IPS-18c (cell line): ENCODE results near the gene TOR2A.
A peak's percentile ranks its signal among the peaks of the same experiment; 100 is the strongest.
"Not testable (repeated sequence)": the region's sequence is repeated elsewhere in the genome, so short reads cannot be mapped to it uniquely, and the experiment has no call there.

Experiments used
- H3K4me3 ChIP-seq: 2 replicates; pipeline ENCODE4 v1.7.0; 2013; ENCODE audit warnings: low read depth, mild to moderate bottlenecking, low read length, moderate library complexity; ENCODE audit not compliant: insufficient read depth
- H3K9me3 ChIP-seq: one replicate; pipeline ENCODE4 v1.6.1; 2013; ENCODE audit warnings: mild to moderate bottlenecking, low read length, moderate library complexity; ENCODE audit not compliant: control insufficient read depth, insufficient read depth

The TOR2A gene

GRCh38 chr9:127734747-127735529 lies at the start of gene TOR2A:
TSS of gene TOR2A (minus strand) at chr9:127735294. CDS start at chr9:127735270, 24 bp downstream.
- peak within 1 kb of the TSS; percentile 88 for H3K4me3 ChIP-seq
- no peaks in the 10 kb centered on the region for H3K9me3 ChIP-seq

DNA sequence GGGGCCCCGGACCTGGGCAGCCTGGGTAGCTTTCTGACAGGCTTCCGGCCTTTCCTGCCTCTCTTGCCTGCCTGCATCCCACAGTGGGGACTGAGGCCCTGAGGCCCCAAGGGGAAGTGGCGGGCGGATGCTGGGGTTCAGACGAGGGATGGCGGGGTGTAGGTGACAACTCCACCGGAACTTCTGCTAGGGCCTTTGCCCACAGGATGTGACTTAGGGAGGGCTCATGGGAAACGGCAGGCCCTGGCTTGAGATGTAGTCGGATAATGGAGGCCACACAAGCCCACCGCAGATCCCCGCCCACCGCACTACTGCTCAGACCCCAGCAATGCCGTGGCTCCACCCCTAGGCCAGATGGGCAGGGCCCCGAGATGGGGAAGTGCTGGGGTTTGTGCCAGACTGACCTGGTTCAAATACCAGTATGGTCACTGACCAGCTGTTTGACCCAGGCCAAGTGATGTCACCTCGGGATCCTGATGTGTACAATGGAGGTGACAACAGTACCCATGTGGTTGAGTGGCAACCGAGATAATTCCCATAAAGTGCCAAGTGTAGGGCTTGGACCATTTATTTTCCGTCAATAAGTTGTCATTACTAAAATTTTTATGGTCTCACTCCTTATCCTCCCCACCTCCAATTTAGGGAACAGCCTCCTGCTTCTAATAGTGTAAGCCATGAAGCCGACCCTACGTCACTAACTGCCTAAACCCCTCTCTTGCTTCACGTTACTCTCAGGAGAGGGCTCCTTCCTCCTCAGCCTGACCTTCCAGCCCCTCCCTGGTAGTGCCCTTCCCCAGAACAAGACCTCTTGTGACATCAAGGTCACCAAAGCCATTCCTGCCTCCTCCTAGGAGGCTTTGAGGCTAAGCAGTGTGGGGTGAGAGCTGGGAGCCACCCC lies 48.3 kb upstream of the TOR2A start:
- Histone ChIP-seq H3K9me3 (no peaks in the 10 kb centered on the region), H3K4me3 (no peak overlapping the region)

GRCh38 chr9:127781806-127782205 lies 46.7 kb upstream of the TOR2A start:
- H3K9me3 ChIP-seq: no peaks in the 10 kb centered on the region
- H3K4me3 ChIP-seq: no peak overlapping the region

- not testable (repeated sequence) for H3K4me3 ChIP-seq, H3K9me3 ChIP-seq
These were observed 45.8 kb upstream of the TOR2A start for GRCh38 chr9:127780909-127781308.

GRCh38 chr9:127780126-127780885 lies 45.2 kb upstream of the TOR2A start:
- Histone ChIP-seq H3K4me3 (no peak overlapping the region), H3K9me3 (no peaks in the 10 kb centered on the region)

DNA sequence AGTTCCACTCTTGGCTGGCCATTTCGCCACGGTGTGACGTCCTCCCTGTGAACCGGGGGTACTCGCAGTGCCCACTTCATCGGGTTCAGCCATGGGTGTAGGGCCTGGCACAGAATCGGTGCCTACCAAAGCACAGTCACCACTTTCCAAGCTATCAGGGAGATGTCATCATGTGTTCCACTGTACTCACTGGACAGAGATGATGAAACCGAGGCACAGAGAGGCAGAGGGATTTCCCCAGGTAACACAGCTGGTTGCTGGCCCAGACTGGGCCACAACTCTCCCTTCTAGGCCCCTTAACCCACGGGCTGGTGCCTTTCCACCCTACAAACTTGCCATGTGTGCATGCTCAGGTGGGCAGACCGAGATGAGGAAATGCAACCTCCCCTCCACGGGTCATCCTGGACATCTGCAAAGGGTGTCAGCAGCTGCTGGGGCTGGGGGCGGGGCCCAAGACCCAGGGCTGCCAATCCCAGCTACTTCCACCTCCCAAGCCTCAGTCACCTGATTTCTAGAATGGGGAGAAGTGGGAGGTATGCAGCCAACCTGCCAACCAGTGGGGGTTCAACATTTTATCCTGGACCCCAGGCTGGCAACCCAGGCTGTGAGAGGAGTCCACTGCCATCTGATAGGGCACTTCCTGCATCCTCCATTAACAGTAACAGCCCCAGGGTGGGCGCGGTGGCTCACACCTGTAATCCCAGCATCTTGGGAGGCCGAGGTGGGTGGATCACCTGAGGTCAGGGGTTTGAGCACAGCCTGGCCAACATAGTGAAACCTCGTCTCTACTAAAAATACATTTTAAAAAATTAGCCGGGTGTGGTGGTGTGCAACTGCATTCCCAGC lies 44.3 kb upstream of the TOR2A start:
- Histone ChIP-seq H3K4me3 (no peak overlapping the region; the same call in 1 of the 2 replicates), H3K9me3 (no peaks in the 10 kb centered on the region)

DNA sequence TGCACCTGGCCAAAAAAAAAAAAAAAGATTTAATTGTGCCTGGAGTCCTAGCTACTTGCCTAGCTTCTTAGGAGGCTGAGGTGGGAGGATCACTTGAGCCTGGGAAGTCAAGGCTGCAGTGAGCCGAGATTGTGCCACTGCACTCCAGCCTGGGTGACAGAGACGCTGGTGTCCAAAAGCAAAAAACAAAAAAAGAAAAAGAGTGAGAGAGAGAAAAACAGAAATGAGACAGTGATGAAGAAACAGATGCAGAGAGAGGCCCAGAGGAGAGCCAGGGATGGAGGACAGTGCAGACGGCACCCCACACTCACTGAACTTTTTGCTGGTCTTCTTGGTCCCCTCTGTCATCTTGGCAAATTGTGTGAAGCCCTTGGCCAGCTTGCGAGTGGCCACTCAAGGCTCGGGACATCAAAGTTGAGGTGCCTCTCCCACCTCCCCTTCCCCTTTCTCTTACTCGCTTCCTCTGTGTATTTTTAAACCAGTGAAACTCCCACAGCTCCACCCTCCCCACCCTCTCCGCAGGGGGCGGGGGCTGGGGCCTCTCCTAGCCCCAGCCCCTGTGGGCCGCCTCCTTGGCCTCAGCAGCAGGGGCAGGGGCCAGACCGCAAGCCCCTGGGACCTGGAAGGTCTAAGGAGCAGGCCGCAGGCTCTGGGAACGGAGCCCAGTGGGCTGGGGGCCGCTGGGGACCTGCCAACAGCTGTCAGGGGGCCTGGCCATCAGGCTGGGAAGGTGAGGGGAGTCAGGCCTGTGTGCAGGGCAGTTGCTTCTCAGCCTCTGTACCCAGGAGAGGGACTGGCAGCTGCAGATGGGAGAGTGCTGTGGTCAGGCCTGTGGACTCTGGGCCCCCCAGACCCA lies 43.4 kb upstream of the TOR2A start, which contains the start of gene SH2D3C:
SH2D3C (minus strand) TSS at position 387 of the 856 bp plus-strand sequence; CDS start at position 348, 39 bp downstream.
- Histone ChIP-seq H3K4me3 (no peak within 1 kb of the TSS; the same call in 1 of the 2 replicates), H3K9me3 (no peaks in the 10 kb centered on the region)

DNA sequence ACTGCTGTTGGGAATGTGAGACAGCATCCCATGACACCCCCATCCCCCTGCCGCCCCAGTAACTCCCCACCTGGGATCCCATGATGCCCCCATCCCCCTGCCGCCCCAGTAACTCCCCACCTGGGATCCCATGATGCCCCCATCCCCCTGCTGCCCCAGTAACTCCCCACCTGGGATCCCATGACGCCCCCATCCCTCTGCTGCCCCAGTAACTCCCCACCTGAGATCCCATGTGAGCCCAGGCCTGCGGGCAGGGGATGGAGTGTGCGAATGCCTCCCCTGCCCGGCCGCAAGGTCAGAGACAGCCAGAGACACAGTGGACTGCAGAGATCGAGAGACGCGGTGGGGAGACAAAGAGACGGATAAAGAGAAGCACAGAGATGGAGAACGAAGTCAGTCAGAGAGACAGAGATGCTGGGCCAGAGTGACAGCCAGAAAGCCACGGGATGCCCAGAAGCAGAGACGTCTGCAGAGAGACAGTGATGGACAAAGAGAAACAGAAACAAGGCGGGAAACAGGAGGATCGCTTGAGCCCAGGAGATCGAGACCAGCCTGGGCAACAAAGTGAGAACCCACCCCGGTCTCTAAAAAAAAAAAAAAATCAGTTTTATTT lies 42.4 kb upstream of the TOR2A start:
- H3K4me3 ChIP-seq: no peak overlapping the region
- peaks cover 2% of the 10 kb centered on the region for H3K9me3 ChIP-seq

DNA sequence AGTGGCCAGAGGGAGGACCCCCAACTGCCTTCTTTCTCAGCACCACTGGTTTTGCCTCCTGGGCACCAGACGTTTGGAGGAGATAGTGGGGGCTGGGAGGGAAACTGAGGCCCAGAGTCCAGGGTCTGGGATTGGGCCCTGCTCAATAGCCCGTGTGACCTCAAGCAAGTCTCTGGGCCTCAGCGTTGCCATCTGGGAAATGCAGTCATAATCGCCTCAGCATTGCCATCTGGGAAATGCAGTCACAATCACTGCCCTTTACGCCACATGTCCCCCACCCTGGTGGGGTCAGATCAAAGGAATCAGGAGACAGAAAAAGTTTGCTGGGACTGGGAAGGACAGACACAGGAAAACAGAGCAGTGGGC lies 41.8 kb upstream of the TOR2A start:
- Histone ChIP-seq H3K4me3 (no peak overlapping the region), H3K9me3 (peaks cover 2% of the 10 kb centered on the region)

GRCh38 chr9:127776195-127776923 lies 41.3 kb upstream of the TOR2A start:
- H3K4me3 ChIP-seq: no peak overlapping the region
- H3K9me3 ChIP-seq: peaks cover 2% of the 10 kb centered on the region

DNA sequence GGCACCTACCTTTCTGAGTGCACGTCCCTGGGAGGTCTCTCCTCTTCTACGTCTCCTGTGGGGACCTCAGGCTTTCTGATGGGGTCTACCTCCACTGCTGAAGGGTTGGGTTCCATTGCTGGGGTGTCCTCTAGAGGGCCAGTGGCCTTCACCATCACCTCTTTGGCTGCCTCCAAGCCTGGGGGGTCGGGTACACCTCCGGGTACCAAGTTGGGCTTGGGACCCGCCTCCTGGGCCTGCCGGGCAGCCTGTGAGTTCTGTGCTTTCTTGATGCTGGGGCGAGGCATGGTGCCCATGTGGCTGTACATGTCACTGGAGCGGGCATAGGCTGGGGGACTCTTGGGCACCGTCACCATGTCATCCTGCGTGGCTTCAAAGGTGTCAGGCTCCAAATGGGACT lies 38.9 kb upstream of the TOR2A start:
- H3K4me3 ChIP-seq: no peak overlapping the region
- H3K9me3 ChIP-seq: peaks cover 2% of the 10 kb centered on the region

DNA sequence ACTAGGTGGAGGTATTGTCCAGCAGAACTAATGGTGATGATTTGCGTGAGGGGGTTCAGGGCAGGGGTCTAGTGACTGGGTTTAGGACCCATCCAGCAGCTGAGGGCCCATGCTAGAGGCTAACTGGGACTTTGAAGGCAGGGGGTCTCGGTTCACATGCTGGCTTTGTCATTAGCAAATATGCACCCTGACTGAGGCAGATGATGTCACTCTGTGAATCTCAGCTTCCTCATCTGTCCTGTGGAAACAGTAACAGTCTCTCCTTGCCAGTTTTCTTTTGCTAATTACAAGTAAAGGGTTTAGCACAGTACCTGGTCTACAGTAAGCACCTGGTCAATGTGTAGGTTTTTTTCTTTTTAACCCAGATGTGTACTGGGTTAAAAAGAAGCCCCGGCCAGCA lies 38.2 kb upstream of the TOR2A start:
- peaks cover 2% of the 10 kb centered on the region for H3K9me3 ChIP-seq
- H3K4me3 ChIP-seq: no peak overlapping the region

DNA sequence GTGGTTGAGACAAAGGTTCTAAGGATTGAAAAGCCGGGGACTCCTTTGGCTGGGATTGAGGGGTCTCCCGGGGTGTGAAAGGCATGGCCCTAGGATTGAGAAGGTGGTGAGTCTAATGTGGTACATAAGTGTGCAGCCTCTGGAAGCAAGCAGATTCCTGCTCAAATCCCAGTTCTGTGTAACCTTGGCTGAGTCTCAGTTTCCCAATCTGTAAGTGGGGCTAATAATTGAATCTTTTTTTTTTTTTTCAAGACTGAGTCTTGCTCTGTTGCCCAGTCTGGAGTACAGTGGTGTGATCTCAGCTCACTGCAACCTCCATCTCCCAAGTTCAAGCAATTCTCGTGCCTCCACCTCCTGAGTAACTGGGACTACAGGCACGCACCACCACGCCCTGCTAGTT lies 37.5 kb upstream of the TOR2A start:
- no peak overlapping the region for H3K4me3 ChIP-seq
- peaks cover 2% of the 10 kb centered on the region for H3K9me3 ChIP-seq

DNA sequence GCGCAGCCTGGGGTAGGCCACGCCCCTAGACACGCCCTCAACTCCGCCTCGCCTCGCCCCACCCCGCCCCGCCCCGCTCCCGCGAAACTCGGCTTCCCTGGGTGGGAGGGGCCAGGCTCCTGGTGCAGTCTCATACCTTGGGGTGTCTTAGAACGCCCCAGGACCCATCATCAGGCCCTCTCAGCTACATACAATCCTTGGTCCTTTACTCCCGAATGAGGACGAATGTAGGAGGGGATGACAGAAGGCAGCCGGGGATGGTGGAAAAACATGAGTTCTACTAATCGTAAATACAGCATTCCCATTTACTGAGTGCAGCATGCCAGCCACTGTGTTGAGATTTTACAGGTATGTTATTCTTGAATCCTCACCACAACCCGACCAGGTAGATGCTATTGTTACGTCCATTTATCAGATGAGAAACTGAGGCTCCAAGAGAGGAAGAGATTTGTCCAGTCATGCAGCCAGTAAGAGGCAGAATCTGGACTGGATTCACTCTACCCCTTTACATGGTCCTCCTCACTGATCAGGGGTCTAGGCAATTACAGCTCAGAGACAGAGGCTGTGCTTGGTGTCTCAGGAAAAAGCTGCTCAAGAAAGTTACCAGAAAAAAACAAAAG lies 36.6 kb upstream of the TOR2A start:
- H3K9me3 ChIP-seq: peaks cover 2% of the 10 kb centered on the region
- H3K4me3 ChIP-seq: peak overlapping the region; percentile 5; the same call in 1 of the 2 replicates
